HL-60 (cell line): ENCODE data around the gene KIF26A.
A peak's percentile ranks its signal among the peaks of the same experiment; 100 is the strongest.

Source experiments
- DNase-seq, 2 experiments: peaks; one replicate each; pipeline ENCODE4 v3.0.0-alpha.2; 2010 to 2020; ENCODE audit warnings: low read depth in 1 of 2, low spot score in 1 of 2
- H3K27ac ChIP-seq: fragments of 250-450 bp; sonication (Bioruptor Pico); replicated peaks from 2 replicates; pipeline ENCODE4 v1.5.1; 2020; ENCODE audit warnings: mild to moderate bottlenecking, moderate library complexity
- H3K27me3 ChIP-seq: fragments of 250-450 bp; sonication (Bioruptor Pico); 2 replicates; pipeline ENCODE4 v1.5.1; 2021; ENCODE audit warnings: mild to moderate bottlenecking, moderate library complexity; ENCODE audit not compliant: insufficient read depth, poor library complexity, severe bottlenecking
- H3K4me3 ChIP-seq: replicated peaks from 2 replicates; pipeline ENCODE4 v1.5.1; 2011; ENCODE audit warnings: mild to moderate bottlenecking, control low read depth, low read length; ENCODE audit not compliant: insufficient read depth
- GABPA ChIP-seq: IDR thresholded peaks from 2 replicates; pipeline ENCODE4 v1.6.1; 2012; ENCODE audit warnings: low read depth
- POLR2AphosphoS5 ChIP-seq: IDR thresholded peaks from 2 replicates; pipeline ENCODE4 v1.6.1; 2012; ENCODE audit warnings: low read depth
- REST ChIP-seq: IDR thresholded peaks from 2 replicates; pipeline ENCODE4 v1.6.1; 2012; ENCODE audit warnings: low read depth; ENCODE audit not compliant: insufficient replicate concordance
- SPI1 ChIP-seq: IDR thresholded peaks from 2 replicates; pipeline ENCODE4 v1.6.1; 2012; ENCODE audit warnings: low read depth, mild to moderate bottlenecking, borderline replicate concordance
- TF ChIP-seq, protein P1 (sequence below): IDR thresholded peaks from one replicate; pipeline ENCODE4 v1.5.1; 2011; ENCODE audit warnings: low read length, control low read depth, inconsistent platforms; ENCODE audit not compliant: insufficient read depth

KIF26A gene

GRCh38 chr14:104148433-104149277, 10.3 kb downstream of the KIF26A start:
- no peak for TF ChIP-seq REST
- no peak for TF ChIP-seq POLR2AphosphoS5
- no peak for TF ChIP-seq GABPA
- TF ChIP-seq, protein P1, sequence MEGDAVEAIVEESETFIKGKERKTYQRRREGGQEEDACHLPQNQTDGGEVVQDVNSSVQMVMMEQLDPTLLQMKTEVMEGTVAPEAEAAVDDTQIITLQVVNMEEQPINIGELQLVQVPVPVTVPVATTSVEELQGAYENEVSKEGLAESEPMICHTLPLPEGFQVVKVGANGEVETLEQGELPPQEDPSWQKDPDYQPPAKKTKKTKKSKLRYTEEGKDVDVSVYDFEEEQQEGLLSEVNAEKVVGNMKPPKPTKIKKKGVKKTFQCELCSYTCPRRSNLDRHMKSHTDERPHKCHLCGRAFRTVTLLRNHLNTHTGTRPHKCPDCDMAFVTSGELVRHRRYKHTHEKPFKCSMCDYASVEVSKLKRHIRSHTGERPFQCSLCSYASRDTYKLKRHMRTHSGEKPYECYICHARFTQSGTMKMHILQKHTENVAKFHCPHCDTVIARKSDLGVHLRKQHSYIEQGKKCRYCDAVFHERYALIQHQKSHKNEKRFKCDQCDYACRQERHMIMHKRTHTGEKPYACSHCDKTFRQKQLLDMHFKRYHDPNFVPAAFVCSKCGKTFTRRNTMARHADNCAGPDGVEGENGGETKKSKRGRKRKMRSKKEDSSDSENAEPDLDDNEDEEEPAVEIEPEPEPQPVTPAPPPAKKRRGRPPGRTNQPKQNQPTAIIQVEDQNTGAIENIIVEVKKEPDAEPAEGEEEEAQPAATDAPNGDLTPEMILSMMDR = no peak
- TF ChIP-seq SPI1 = no peak
- Histone ChIP-seq H3K4me3 (no peak overlapping the region), H3K27me3 (no peaks in the 10 kb centered on the region), H3K27ac (no peak overlapping the region)
- no peak for DNase-seq

- Histone ChIP-seq H3K4me3 (no peak overlapping the region), H3K27ac (no peak overlapping the region), H3K27me3 (no peaks in the 10 kb centered on the region)
- no peak for DNase-seq
- TF ChIP-seq POLR2AphosphoS5 (no peak), GABPA (no peak), SPI1 (no peak)
- TF ChIP-seq, protein P1 = no peak
Observed at GRCh38 chr14:104149278-104149595, 10.8 kb downstream of the KIF26A start.

DNA sequence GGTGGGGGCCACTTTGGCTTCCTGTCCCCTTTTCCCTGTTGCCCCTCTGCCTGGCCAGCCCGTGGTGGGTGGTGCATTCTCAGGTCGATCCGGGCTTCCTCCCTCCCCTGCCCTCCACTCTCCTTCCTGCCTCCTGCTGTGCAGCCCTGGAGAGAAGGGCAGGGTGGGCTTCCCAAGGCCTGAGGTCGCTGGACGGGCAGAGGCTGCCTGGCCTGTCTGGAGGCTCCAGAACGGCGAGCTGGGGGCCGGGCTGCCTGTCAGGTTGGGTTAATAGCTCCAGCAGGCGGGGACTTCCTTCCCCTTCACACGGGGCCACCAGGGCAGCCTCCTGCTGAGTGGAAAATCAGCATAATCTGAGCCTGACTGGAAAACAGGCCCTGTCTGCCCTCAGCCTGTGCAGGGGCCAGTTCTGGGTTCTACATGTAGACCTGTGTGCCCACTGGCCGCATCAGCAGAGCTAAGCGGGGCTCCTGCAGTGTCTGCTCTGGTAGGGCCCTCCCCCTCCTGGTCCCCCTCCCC, 11.3 kb downstream of the KIF26A start:
- H3K4me3 ChIP-seq = no peak overlapping the region
- peak in 1 of 2 experiments; percentile 26 for DNase-seq
- no peak overlapping the region for H3K27ac ChIP-seq
- no peaks in the 10 kb centered on the region for H3K27me3 ChIP-seq
- no peak for TF ChIP-seq GABPA
- no peak for TF ChIP-seq SPI1
- no peak for TF ChIP-seq REST
- no peak for TF ChIP-seq POLR2AphosphoS5
- TF ChIP-seq, protein P1 = no peak
